ENCODE data around the gene RHEBL1. TPM values are rescaled to one million over a fixed set of nuclear protein-coding genes. Genes with fewer than 3 reads are reported as not detected.

The RHEBL1 gene
- polyA plus RNA-seq, 6 donors from 2014 or later, result 4.5 to 8.6 (median 6.1) TPM

DNA sequence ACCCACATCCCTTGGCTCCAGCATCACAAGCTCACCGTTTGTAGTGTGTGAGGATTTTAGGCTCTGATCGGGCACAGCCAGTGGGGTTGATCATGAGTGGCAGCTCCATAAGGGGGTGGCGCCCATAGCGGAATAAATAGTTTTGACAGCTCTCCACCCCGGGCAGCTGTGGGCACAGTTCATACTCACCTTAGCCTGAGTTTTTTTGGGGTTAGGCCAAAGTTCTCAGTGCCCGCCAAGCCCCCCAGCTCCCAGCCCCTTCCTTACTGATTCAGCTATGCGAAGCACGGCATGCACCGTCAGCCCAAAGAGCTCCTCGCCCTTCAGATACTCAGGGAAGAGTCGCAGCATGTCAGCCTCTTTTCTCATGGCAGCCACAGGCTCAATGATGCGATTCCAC lies 45.2 kb downstream of the RHEBL1 start:
- peaks cover 22 to 23% of the 10 kb centered on the region in 2 donors for H3K36me3 Mint-ChIP-seq

DNA sequence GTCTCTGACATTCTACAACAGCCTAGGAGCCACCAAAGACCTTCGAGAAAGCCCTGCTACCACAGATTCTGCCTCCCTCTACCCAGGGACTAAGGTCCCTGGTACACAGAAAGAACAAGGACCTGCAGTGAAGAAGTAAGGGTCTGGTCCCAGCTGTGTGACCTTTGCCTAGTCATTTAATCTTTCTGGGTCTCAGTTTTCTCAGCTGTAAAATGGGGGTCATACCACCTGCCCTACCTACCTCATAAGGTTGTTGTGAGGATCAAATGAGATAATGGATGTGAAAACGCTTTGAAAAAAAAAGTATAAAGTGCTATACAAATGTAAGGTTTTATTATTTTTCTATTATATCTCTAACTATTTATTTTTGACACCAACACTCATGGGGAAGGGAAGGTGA lies 46.0 kb downstream of the RHEBL1 start:
- H3K27me3 Mint-ChIP-seq, result no peaks in the 10 kb centered on the region
- DNase-seq, result no peak
- peaks cover 22 to 23% of the 10 kb centered on the region in 2 donors for H3K36me3 Mint-ChIP-seq
- H3K4me3 Mint-ChIP-seq, result no peak overlapping the region
- no peak for ATAC-seq (ENCODE audit: low read depth in 2 of 2)
- H3K9me3 Mint-ChIP-seq, result no peaks in the 10 kb centered on the region
- H3K4me1 Mint-ChIP-seq, result peaks cover 11 to 17% (median 16%) of the 10 kb centered on the region in 3 donors
- H3K27ac Mint-ChIP-seq, result peak overlapping the region in 1 of 6 donors; percentile 99

More for the DNA sequence above, 45.2 kb downstream of the RHEBL1 start:
- DNase-seq, result no peak
- Mint-ChIP-seq H3K27ac (peak overlapping the region in 2 of 6 donors; percentile 26 to 56), H3K9me3 (no peaks in the 10 kb centered on the region), H3K4me1 (peaks cover 5 to 10% (median 10%) of the 10 kb centered on the region in 3 donors), H3K4me3 (no peak overlapping the region), H3K27me3 (no peaks in the 10 kb centered on the region)
- ATAC-seq (ENCODE audit: low read depth in 2 of 2), result no peak

DNA sequence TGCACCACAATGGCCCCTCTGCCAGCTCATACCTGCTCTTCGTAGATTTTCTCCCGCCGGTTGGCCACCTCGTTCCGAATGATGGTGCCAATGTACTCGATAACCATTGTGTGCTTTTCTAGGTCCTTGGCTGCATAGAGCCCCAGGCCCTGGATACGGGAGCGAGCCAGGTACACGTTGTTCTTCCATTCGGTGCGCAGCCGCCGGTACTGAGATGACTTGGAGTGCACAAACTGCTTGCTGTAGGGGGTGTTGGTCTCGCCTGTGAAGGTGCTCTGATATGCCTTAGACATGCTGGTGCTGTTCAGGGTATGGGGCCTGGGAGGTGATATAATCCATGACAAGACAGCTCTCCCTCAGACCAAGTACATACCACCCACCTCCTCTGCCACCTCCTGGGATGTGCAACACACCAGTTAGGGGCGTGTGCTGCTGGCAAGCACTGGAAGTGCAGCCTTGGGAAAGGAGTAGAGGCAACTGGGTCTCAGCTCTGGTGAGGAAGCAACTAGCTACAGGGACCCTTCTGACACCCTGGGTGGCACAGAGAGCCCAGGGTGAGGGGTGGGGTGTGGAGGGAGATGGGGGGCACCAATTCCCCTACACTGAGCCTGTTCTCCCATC lies 47.1 kb downstream of the RHEBL1 start:
- H3K27ac Mint-ChIP-seq, result peak overlapping the region in 4 of 6 donors; percentile 56 to 99 (median 76)
- H3K36me3 Mint-ChIP-seq, result peaks cover 18 to 22% of the 10 kb centered on the region in 2 donors
- DNase-seq, result no peak
- no peaks in the 10 kb centered on the region for H3K27me3 Mint-ChIP-seq
- H3K4me1 Mint-ChIP-seq, result peaks cover 15 to 26% (median 22%) of the 10 kb centered on the region in 3 donors
- peak overlapping the region in 2 of 8 donors; percentile 34 to 53 for H3K4me3 Mint-ChIP-seq
- no peaks in the 10 kb centered on the region for H3K9me3 Mint-ChIP-seq
- ATAC-seq (ENCODE audit: low read depth in 2 of 2), result no peak

DNA sequence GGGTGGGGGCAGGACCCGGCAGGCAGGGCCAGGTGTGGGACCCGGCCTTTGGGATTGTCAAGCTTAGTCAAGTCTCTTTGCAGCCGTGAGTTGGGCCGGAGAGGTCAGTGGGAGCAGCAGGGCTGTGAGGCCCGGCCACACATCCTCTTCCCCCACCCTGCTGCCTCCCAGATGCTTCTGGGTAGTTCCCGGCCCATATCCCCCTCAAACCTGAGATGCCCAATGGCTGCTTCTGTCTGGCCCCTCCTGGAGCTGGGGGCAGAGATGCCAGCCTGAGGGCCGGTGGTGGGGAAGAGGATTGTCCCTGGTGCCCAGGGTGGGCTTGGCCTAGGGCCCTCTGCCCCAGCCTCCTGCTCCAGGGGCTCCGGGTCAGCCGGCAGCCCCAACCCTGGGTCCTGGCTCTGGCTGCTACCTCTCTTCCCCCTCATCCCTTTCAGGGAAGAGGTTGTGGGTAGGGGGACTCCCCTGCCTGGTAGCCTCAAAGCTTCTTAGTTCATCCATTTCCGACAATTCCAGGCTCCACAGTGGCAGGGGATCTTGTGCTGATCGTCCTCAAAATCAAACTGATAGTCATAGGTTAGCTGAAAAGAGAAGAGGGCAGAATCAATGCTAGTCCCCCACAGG lies 48.4 kb downstream of the RHEBL1 start:
- DNase-seq (no peak), ATAC-seq (ENCODE audit: low read depth in 2 of 2) (no peak)
- Mint-ChIP-seq H3K27me3 (no peaks in the 10 kb centered on the region), H3K27ac (peak overlapping the region; percentile 46 to 99 (median 68)), H3K4me1 (peaks cover 22 to 36% (median 30%) of the 10 kb centered on the region in 3 donors), H3K9me3 (no peaks in the 10 kb centered on the region), H3K36me3 (peaks cover 15 to 22% of the 10 kb centered on the region in 2 donors), H3K4me3 (no peak overlapping the region)

DNA sequence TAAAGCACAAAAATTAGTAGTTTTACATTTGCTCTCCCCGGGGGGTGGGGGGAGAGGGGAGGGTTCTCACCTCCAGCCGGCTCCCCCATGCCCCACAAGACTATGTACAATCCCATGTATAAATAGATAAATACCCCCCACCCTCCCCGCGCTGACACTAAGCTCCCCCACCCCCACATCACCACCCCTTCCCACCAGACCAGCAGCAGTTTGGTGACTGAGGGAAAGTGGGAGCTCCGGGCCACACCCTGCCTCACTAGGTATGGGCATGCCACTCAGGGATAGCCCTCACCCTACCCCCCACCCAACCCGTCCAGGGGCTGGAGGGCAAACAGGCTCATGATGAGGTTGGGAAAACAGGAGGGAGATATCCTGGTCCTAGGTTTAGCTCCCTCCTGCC lies 49.3 kb downstream of the RHEBL1 start:
- no peak for ATAC-seq (ENCODE audit: low read depth in 2 of 2)
- peak overlapping the region in 4 of 6 donors; percentile 26 to 99 (median 79) for H3K27ac Mint-ChIP-seq
- no peak for DNase-seq
- H3K4me1 Mint-ChIP-seq, result peaks cover 25 to 43% (median 27%) of the 10 kb centered on the region in 3 donors
- no peak overlapping the region for H3K4me3 Mint-ChIP-seq
- H3K36me3 Mint-ChIP-seq, result peaks cover 13 to 15% of the 10 kb centered on the region in 2 donors
- no peaks in the 10 kb centered on the region for H3K27me3 Mint-ChIP-seq
- no peaks in the 10 kb centered on the region for H3K9me3 Mint-ChIP-seq

DNA sequence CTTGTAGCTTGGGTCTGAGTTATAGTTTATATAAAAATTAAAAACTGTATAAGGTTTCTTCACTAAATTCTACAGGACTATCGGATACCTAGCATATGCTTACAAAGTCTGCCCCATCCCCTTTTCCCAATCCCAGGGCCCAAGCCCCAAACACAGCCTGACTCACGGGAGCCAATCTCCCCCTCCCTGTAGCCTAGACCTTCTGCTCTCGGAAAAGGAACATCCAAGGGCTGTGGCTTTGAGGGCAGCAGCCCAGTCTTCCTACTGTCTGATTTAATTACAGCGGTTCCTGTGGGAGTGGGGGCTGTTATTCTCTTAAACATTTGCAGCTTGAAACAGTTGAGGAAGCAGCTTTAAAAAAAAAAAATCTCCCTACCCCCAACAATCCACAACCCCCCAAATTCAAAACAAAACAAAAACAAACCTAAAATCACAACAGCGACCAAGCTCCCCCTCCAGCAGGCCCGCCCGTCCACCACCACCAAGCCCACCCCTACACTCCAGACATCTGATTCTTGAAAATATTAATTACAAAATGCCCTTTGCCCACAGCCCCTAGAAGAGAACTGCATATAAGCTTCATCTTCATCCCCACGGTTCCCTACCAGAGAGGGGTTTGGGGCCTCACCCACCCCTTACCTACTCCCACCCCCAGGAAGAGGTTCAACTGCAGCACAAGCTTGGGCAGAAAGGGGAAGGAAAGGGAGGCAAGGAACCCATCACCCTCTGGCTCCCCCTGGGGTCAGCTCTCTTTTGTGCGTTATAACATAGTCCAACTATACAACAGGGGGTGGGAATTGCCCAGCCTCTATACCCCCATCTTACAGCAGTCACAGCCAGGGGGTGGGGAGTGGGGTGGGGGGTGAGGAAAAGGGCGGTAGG lies 50.1 kb downstream of the RHEBL1 start:
- H3K9me3 Mint-ChIP-seq, result no peaks in the 10 kb centered on the region
- H3K36me3 Mint-ChIP-seq, result peaks cover 10 to 15% of the 10 kb centered on the region in 2 donors

DNA sequence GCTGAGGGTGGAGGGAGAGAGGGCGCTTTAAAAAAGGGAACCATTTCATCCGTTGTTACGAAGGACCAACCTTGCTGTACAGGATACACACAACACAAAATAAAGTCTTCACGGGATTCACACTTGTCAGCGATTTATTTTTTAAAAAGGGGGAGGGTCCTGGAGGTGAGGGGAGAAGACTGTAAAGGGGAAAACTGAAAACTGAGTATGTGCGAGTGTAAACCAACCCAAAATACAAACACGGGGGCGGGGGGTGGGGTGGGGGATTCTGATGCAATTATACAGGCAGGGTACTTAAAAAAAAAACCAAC lies 50.7 kb downstream of the RHEBL1 start:
- Mint-ChIP-seq H3K4me1 (peaks cover 29 to 40% (median 35%) of the 10 kb centered on the region in 3 donors), H3K36me3 (peaks cover 10 to 15% of the 10 kb centered on the region in 2 donors), H3K4me3 (peak overlapping the region; percentile 79 to 96 (median 93)), H3K27ac (peak overlapping the region; percentile 99 to 100 (median 99)), H3K9me3 (no peaks in the 10 kb centered on the region), H3K27me3 (no peaks in the 10 kb centered on the region)
- DNase-seq (no peak), ATAC-seq (ENCODE audit: low read depth in 2 of 2) (peak; percentile 63)

More for the DNA sequence above, 50.1 kb downstream of the RHEBL1 start:
- no peaks in the 10 kb centered on the region for H3K27me3 Mint-ChIP-seq
- H3K4me3 Mint-ChIP-seq, result peak overlapping the region; percentile 74 to 96 (median 93)
- ATAC-seq (ENCODE audit: low read depth in 2 of 2) (peak in 1 of 2 donors; percentile 2), DNase-seq (peak; percentile 38)
- peaks cover 25 to 40% (median 34%) of the 10 kb centered on the region in 3 donors for H3K4me1 Mint-ChIP-seq
- H3K27ac Mint-ChIP-seq, result peak overlapping the region; percentile 99 to 100 (median 99)

DNA sequence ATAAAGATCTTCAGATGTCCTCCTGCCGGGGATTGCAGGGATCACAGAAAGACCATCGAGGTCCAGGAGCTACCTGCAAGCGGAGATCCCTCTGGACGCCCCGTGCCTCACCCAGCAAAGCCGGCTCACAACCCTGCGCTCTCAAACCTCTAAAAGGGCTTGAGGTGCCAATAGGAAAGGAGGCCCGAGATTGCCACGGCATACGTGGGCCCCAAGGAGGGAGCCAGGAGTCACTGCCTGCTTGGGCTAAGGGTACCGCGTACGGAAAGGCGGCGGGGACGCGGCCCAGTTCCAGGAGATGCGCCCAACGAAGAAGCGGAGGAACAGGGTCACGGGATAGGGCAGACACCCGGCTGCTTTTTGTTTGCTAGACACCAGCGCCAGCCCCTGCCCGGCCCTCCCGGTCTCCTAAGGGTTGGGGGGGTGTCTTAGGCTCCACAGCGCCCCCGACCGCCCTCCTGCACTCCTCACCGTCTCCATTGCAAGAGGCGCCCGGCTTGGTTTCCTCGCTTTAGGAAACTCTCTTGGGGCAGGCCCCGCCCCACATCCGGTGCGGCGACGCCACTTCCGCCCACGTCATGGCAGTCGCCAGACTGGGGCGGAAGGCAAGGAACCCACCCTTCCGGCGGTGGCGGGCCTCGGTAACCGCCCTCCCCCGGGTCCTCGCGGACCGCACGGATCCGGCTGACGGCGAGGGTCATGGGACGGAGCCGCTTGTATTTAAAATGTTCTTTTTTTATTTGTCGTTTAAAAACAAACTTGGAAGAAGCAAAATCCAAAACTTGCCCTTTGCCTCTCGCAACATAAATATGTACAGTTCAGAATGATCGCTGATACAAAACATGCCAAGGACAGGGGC lies 51.3 kb downstream of the RHEBL1 start, which contains the start of gene PRKAG1:
Gene PRKAG1 (minus strand): TSS at position 516 of the 859 bp plus-strand sequence. CDS start 36 bp downstream, at position 480.
- Mint-ChIP-seq H3K36me3 (peaks cover 10 to 15% of the 10 kb centered on the region in 2 donors), H3K4me3 (peak within 1 kb of the TSS; percentile 79 to 96 (median 93)), H3K4me1 (peaks cover 29 to 40% (median 35%) of the 10 kb centered on the region in 3 donors), H3K9me3 (no peaks in the 10 kb centered on the region), H3K27ac (peak within 1 kb of the TSS; percentile 99 to 100 (median 99)), H3K27me3 (no peaks in the 10 kb centered on the region)
- ATAC-seq (ENCODE audit: low read depth in 2 of 2), result peak; percentile 84 to 87
- DNase-seq, result peak; percentile 98

DNA sequence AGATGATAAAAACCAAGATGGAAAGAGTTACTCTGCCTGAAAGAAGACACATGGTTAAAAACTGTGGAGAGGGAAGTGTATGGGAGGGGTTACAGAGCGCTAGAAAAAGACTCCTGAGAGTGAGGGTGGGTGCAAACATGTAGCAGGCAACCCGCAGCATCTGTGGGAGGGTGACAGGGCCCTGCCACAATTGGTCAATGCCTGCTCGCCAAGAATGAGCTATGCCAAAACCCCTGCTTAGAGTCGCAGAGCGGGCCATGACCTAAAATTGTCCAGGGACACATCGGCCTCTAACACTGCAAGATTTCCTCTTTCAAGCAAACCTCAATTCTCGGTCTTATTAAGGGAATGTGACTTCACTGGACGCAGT lies 51.9 kb downstream of the RHEBL1 start:
- ATAC-seq (ENCODE audit: low read depth in 2 of 2) (no peak), DNase-seq (no peak)
- peaks cover 29 to 40% (median 35%) of the 10 kb centered on the region in 3 donors for H3K4me1 Mint-ChIP-seq

DNA sequence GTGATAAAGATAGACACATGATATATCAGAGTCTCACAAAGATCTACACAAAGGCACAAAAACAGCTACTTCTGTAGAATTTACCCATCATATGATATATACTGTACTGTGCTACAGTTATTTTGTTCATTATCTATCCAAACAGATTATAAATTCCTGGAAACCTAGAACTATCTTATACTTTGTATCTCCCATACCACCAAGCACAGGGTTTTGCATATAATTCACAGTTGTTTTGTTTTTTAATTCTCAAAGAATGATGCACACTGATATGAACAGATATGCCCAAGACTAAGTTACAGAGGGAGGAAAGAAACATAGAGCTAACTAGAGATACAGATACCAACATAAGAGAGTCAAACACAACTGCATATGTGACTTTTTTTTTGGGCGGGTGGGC lies 54.6 kb downstream of the RHEBL1 start:
- H3K36me3 Mint-ChIP-seq, result peaks cover 4 to 7% of the 10 kb centered on the region in 2 donors
- H3K9me3 Mint-ChIP-seq, result no peaks in the 10 kb centered on the region
- DNase-seq (no peak), ATAC-seq (ENCODE audit: low read depth in 2 of 2) (no peak)
- H3K27ac Mint-ChIP-seq, result peak overlapping the region in 1 of 6 donors; percentile 57
- H3K4me3 Mint-ChIP-seq, result peak overlapping the region in 1 of 8 donors; percentile 66
- no peaks in the 10 kb centered on the region for H3K27me3 Mint-ChIP-seq
- H3K4me1 Mint-ChIP-seq, result peaks cover 29 to 40% (median 33%) of the 10 kb centered on the region in 3 donors

More for the DNA sequence above, 51.9 kb downstream of the RHEBL1 start:
- no peaks in the 10 kb centered on the region for H3K27me3 Mint-ChIP-seq
- H3K36me3 Mint-ChIP-seq, result peaks cover 10 to 13% of the 10 kb centered on the region in 2 donors
- peak overlapping the region; percentile 99 to 100 (median 99) for H3K27ac Mint-ChIP-seq
- H3K9me3 Mint-ChIP-seq, result no peaks in the 10 kb centered on the region
- H3K4me3 Mint-ChIP-seq, result peak overlapping the region; percentile 79 to 96 (median 93)

All from naive B cell (primary cell).